GM18951 (cell line): Measurements from ENCODE around the gene HDAC4.

Source experiments
- POLR2A ChIP-seq: IDR thresholded peaks from 4 replicates; pipeline ENCODE4 v1.6.1; 2011; ENCODE audit warnings: mild to moderate bottlenecking; ENCODE audit not compliant: insufficient read length, insufficient read depth; ENCODE audit errors: extremely low read depth
- in situ Hi-C: fragments of 300-500 bp; cut with MboI; formaldehyde crosslinking; loops from one replicate; pipeline ENCODE4 v1.12.0; 2022; ENCODE audit warnings: low sequenced_read_pairs, mixed read lengths, inconsistent platforms; ENCODE audit not compliant: unreplicated experiment

HDAC4 gene

GRCh38 chr2:239225371-239225851, 175.4 kb downstream of the HDAC4 start:
- in situ Hi-C loops = no loop called here

GRCh38 chr2:239224955-239225354, 175.9 kb downstream of the HDAC4 start:
- in situ Hi-C loops = no loop called here
- no peak for TF ChIP-seq POLR2A

More at GRCh38 chr2:239225371-239225851, 175.4 kb downstream of the HDAC4 start:
- no peak for TF ChIP-seq POLR2A

GRCh38 chr2:239224199-239224570, 176.6 kb downstream of the HDAC4 start:
- TF ChIP-seq POLR2A = no peak
- in situ Hi-C loops = no loop called here

GRCh38 chr2:239223310-239224198, 177.3 kb downstream of the HDAC4 start:
- no peak for TF ChIP-seq POLR2A

GRCh38 chr2:239222706-239223309, 178.0 kb downstream of the HDAC4 start:
- TF ChIP-seq POLR2A = no peak
- in situ Hi-C loops = no loop called here

More at GRCh38 chr2:239223310-239224198, 177.3 kb downstream of the HDAC4 start:
- in situ Hi-C loops = no loop called here

GRCh38 chr2:239222312-239222660, 178.5 kb downstream of the HDAC4 start:
- no peak for TF ChIP-seq POLR2A
- in situ Hi-C loops = no loop called here

- no peak for TF ChIP-seq POLR2A
- in situ Hi-C loops = no loop called here
These were observed 179.8 kb downstream of the HDAC4 start for GRCh38 chr2:239220981-239221396.

- in situ Hi-C loops = no loop called here
- TF ChIP-seq POLR2A = no peak
These were observed 180.5 kb downstream of the HDAC4 start for GRCh38 chr2:239220341-239220740.

GRCh38 chr2:239216614-239217273, 184.1 kb downstream of the HDAC4 start:
- in situ Hi-C loops = no loop called here
- no peak for TF ChIP-seq POLR2A

- TF ChIP-seq POLR2A = no peak
- in situ Hi-C loops = no loop called here
These were observed 184.7 kb downstream of the HDAC4 start for GRCh38 chr2:239215988-239216613.

- no peak for TF ChIP-seq POLR2A
- in situ Hi-C loops = no loop called here
These were observed 185.5 kb downstream of the HDAC4 start for GRCh38 chr2:239215136-239215925.

GRCh38 chr2:239214725-239215124, 186.1 kb downstream of the HDAC4 start:
- no peak for TF ChIP-seq POLR2A
- in situ Hi-C loops = no loop called here
